ENCODE results near the gene EN1. TPM values are rescaled to one million over a fixed set of nuclear protein-coding genes. Genes with fewer than 3 reads are reported as not detected.

Gene EN1
- total and polyA plus RNA-seq, 2 of the 4 experiments (the other 2 are of a cell fraction): not detected

GRCh38 chr2:118832791-118833715 is 14.4 kb downstream of the EN1 start (continued):
- TF ChIP-seq MAZ (IDR thresholded peaks at IDR 0.05; ENCODE audit: borderline replicate concordance, low read depth, low read length): no peak

DNA sequence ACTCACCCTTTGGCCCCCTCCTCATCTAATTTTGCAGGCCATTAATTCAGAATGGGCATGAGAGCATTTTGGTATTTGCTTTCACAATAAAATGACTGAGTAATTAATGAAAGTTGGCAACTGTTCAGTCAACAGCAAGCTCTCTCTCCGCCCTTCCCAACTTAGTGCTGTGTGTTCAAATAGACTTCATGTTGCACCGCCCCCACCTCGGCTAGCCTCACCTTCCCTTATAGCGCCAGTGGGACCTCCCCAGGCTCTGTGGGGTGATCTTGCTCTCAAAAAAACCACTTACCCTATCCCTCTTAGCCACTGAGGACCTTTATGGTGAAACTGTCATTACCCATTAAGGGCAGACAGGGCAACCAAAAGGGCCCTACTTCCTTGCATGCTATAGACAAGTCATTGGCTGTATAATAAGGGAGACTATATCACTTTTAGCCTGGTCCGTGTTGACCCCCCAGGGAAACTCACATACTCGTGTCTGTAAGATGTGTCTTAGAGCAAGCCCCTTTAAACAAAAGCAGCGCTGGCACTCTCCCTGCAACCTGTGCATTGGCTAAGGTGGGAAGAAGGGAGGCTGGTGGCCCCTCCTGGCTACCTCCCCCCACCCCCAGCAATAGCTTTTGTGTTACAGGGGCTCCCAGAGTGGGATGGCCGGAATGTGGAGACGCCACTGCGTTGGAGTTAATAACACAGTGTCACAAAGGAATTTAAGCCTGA is 15.2 kb downstream of the EN1 start:
- Histone ChIP-seq H3K27ac (ENCODE audit: insufficient read depth, low read length) (no peak overlapping the region), H3K9me1 (ENCODE audit: insufficient read depth, low read length) (no peaks in the 10 kb centered on the region), H3K14ac (replicated peaks; ENCODE audit: low read depth, low read length) (no peak overlapping the region), H2BK20ac (ENCODE audit: low read depth, low read length) (no peak overlapping the region), H2BK15ac (ENCODE audit: low read depth, low read length) (no peak overlapping the region), H3K4me3 (ENCODE audit: insufficient read depth, low read depth, low read length) (no peak overlapping the region), H2BK120ac (ENCODE audit: low read depth, low read length) (no peak overlapping the region), H3K9ac (ENCODE audit: low read depth, low read length) (no peak overlapping the region), H3K4me2 (ENCODE audit: low read depth, low read length) (no peak overlapping the region), H4K8ac (ENCODE audit: low read depth in 2 of 2, low read length in 2 of 2) (no peak overlapping the region), H4K20me1 (ENCODE audit: insufficient read depth, low read length) (no peaks in the 10 kb centered on the region), H3K4ac (ENCODE audit: low read depth, low read length) (no peak overlapping the region), H4K91ac (ENCODE audit: insufficient read depth, low read depth, low read length) (no peak overlapping the region), H3K27me3 (ENCODE audit: control insufficient read depth, insufficient read depth, low read length) (peaks cover 60% of the 10 kb centered on the region), H3K18ac (ENCODE audit: low read depth, low read length) (no peak overlapping the region), H3K23ac (ENCODE audit: low read depth, low read length) (no peak overlapping the region), H2BK5ac (ENCODE audit: low read depth, low read length, poor library complexity, severe bottlenecking) (no peak overlapping the region), H3K9me3 (ENCODE audit: control insufficient read depth, insufficient read depth, low read length) (no peaks in the 10 kb centered on the region), H2AFZ (replicated peaks; ENCODE audit: low read length, poor library complexity) (no peak overlapping the region), H4K5ac (ENCODE audit: low read depth, low read length) (no peak overlapping the region), H3K56ac (ENCODE audit: extremely low read depth, insufficient read depth, low read length) (no peak overlapping the region), H2AK5ac (ENCODE audit: low read depth, low read length) (no peak overlapping the region), H3K4me1 (ENCODE audit: control insufficient read depth, insufficient read depth, low read length) (no peaks in the 10 kb centered on the region), H3K36me3 (ENCODE audit: control insufficient read depth, insufficient read depth, low read length) (no peaks in the 10 kb centered on the region), H2AK9ac (replicated peaks; ENCODE audit: low read depth, low read length, poor library complexity) (no peak overlapping the region), H3K79me1 (ENCODE audit: low read depth in 1 of 2, low read length in 2 of 2) (no peaks in the 10 kb centered on the region)
- TF ChIP-seq CEBPB (IDR thresholded peaks at IDR 0.05; ENCODE audit: low read depth, low read length): no peak
- no peak for TF ChIP-seq RCOR1 (IDR thresholded peaks at IDR 0.05; ENCODE audit: insufficient replicate concordance, low read length)
- no peak for TF ChIP-seq MAFK (IDR thresholded peaks at IDR 0.05; ENCODE audit: low read depth, low read length)
- TF ChIP-seq NFE2L2 (IDR thresholded peaks at IDR 0.05; ENCODE audit: low read depth, low read length): no peak
- TF ChIP-seq ELK1 (IDR thresholded peaks at IDR 0.05; ENCODE audit: borderline replicate concordance, low read depth, low read length): no peak
- no peak for TF ChIP-seq RAD21 (IDR thresholded peaks at IDR 0.05; ENCODE audit: low read length)
- TF ChIP-seq MAZ (IDR thresholded peaks at IDR 0.05; ENCODE audit: borderline replicate concordance, low read depth, low read length): no peak
- ChIA-PET CTCF (no interaction called here), POLR2A (ENCODE audit: unreplicated experiment) (no interaction called here)
- BruUV-seq (replicated peaks): no TSS peak
- dilution Hi-C loops (cut with HindIII; ENCODE audit: low sequenced_read_pairs, unreplicated experiment): no loop called here
- 47% methylated on average over 3 of the region's 10 CpGs; no CpG with 5 or more reads in 1 of the 2 experiments for WGBS, 2 experiments (ENCODE audit: extremely low coverage in 2 of 2, insufficient read length in 1 of 2)
- DNase-seq: no peak
- intact Hi-C loops (cut with micrococcal nuclease): no loop called here
- in situ Hi-C loops (cut with MboI; ENCODE audit: low sequenced_read_pairs): no loop called here
- ATAC-seq (ENCODE audit: low read depth): no peak

All from IMR-90 (cell line).